ENCODE data around the gene FADS3. TPM values are rescaled to one million over a fixed set of nuclear protein-coding genes. Genes with fewer than 3 reads are reported as not detected.

Gene FADS3
- total RNA-seq, 1 donor from 2014 or later = 68.5 TPM

GRCh38 chr11:61869429-61869707 is 22.0 kb downstream of the FADS3 start:
- H3K36me3 ChIP-seq = peaks cover 3% of the 10 kb centered on the region
- H3K27me3 ChIP-seq = no peaks in the 10 kb centered on the region
- H3K9me3 ChIP-seq = no peaks in the 10 kb centered on the region
- TF ChIP-seq, protein P1, sequence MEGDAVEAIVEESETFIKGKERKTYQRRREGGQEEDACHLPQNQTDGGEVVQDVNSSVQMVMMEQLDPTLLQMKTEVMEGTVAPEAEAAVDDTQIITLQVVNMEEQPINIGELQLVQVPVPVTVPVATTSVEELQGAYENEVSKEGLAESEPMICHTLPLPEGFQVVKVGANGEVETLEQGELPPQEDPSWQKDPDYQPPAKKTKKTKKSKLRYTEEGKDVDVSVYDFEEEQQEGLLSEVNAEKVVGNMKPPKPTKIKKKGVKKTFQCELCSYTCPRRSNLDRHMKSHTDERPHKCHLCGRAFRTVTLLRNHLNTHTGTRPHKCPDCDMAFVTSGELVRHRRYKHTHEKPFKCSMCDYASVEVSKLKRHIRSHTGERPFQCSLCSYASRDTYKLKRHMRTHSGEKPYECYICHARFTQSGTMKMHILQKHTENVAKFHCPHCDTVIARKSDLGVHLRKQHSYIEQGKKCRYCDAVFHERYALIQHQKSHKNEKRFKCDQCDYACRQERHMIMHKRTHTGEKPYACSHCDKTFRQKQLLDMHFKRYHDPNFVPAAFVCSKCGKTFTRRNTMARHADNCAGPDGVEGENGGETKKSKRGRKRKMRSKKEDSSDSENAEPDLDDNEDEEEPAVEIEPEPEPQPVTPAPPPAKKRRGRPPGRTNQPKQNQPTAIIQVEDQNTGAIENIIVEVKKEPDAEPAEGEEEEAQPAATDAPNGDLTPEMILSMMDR (IDR thresholded peaks at IDR 0.05) = no peak
- ATAC-seq (no peak), DNase-seq (no peak)
- H3K4me3 ChIP-seq = no peak overlapping the region
- no peak overlapping the region for H3K27ac ChIP-seq
- no peaks in the 10 kb centered on the region for H3K4me1 ChIP-seq
- intact Hi-C loops (cut with DNase I) = no loop called here

GRCh38 chr11:61868571-61869428 is 22.5 kb downstream of the FADS3 start:
- no peak for DNase-seq

GRCh38 chr11:61866958-61867343 is 24.4 kb downstream of the FADS3 start:
- no peaks in the 10 kb centered on the region for H3K4me1 ChIP-seq
- H3K27me3 ChIP-seq = no peaks in the 10 kb centered on the region
- TF ChIP-seq, protein P1 (IDR thresholded peaks at IDR 0.05) = no peak
- no peak overlapping the region for H3K27ac ChIP-seq
- H3K9me3 ChIP-seq = no peaks in the 10 kb centered on the region
- ATAC-seq = no peak
- intact Hi-C loops (cut with DNase I) = no loop called here
- DNase-seq = no peak
- H3K36me3 ChIP-seq = peaks cover 3% of the 10 kb centered on the region
- no peak overlapping the region for H3K4me3 ChIP-seq

More at GRCh38 chr11:61868571-61869428, 22.5 kb downstream of the FADS3 start:
- no peak overlapping the region for H3K4me3 ChIP-seq
- H3K27me3 ChIP-seq = no peaks in the 10 kb centered on the region
- ATAC-seq = no peak
- no peak overlapping the region for H3K27ac ChIP-seq
- no peaks in the 10 kb centered on the region for H3K9me3 ChIP-seq
- peaks cover 3% of the 10 kb centered on the region for H3K36me3 ChIP-seq
- intact Hi-C loops (cut with DNase I) = no loop called here
- H3K4me1 ChIP-seq = no peaks in the 10 kb centered on the region
- TF ChIP-seq, protein P1 (IDR thresholded peaks at IDR 0.05) = no peak

GRCh38 chr11:61866231-61866957 is 25.0 kb downstream of the FADS3 start:
- no peaks in the 10 kb centered on the region for H3K9me3 ChIP-seq
- ATAC-seq (no peak), DNase-seq (no peak)
- no peaks in the 10 kb centered on the region for H3K4me1 ChIP-seq
- intact Hi-C loops (cut with DNase I) = no loop called here
- H3K4me3 ChIP-seq = no peak overlapping the region
- TF ChIP-seq, protein P1 (IDR thresholded peaks at IDR 0.05) = no peak
- H3K27me3 ChIP-seq = no peaks in the 10 kb centered on the region
- no peak overlapping the region for H3K27ac ChIP-seq
- H3K36me3 ChIP-seq = peaks cover 3% of the 10 kb centered on the region

DNA sequence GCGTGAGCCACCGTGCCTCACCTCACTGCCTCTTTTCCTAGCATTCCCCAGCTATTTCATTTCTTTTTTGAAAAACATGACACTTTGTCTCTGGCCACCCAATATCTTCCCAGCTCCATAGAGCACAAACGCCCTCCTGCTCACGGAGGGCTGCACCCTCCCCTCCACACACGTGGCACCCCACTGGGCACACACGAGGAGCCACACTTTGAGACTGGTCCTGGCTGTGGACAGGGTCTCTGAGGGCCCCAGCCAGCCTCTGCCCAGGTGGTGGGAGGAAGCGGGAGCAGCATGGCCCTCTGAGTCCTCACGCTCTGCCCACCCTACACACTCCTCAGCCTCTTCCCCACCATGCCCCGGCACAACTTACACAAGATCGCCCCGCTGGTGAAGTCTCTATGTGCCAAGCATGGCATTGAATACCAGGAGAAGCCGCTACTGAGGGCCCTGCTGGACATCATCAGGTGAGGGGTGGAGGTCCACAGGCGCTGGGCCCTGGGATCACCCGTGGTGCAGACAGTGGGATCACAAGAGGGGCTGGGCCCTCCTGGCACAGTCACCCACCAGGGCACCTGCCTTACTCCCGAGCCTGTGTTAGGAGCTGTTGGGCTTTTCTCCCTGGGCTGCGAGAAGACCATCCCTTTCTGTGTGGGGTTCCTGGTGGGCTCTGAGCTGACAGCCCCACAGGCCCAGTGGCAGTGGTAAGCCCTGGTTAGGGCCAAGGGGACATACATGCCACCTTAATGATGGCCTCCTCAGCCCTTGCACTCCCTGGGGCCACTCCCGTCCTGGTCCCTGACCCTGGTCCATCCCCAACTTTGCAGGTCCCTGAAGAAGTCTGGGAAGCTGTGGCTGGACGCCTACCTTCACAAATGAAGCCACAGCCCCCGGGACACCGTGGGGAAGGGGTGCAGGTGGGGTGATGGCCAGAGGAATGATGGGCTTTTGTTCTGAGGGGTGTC is 26.2 kb downstream of the FADS3 start:
- no peaks in the 10 kb centered on the region for H3K9me3 ChIP-seq
- no peak for ATAC-seq
- H3K36me3 ChIP-seq = peaks cover 3% of the 10 kb centered on the region
- no peak overlapping the region for H3K4me3 ChIP-seq
- DNase-seq = no peak
- TF ChIP-seq, protein P1 (IDR thresholded peaks at IDR 0.05) = no peak
- H3K27me3 ChIP-seq = no peaks in the 10 kb centered on the region
- H3K4me1 ChIP-seq = no peaks in the 10 kb centered on the region
- intact Hi-C loops (cut with DNase I) = no loop called here
- no peak overlapping the region for H3K27ac ChIP-seq

Measured in upper lobe of right lung (tissue), 1 donor.